Peyer's patch (tissue), 4 donors: ENCODE data around the gene HGFAC.

Source experiments
- POLR2A ChIP-seq, 2 donors: fragments of 450-650 bp; IDR thresholded peaks; one replicate each; pipeline ENCODE4 v1.5.1; 2017; ENCODE audit warnings: antibody characterized with exemption in 2 of 2, mild to moderate bottlenecking in 2 of 2, moderate library complexity in 2 of 2
- TF ChIP-seq, protein P1 (sequence below), 6 experiments: fragments of 450-650 bp in 4 of 6; fragments of 200-600 bp in 2 of 6; sonication (generic) in 1 of 6; IDR thresholded peaks; one replicate each; pipeline ENCODE4 v1.5.1; 2017 to 2019; ENCODE audit warnings: antibody characterized with exemption in 6 of 6, mild to moderate bottlenecking in 3 of 6, moderate library complexity in 1 of 6

DNA sequence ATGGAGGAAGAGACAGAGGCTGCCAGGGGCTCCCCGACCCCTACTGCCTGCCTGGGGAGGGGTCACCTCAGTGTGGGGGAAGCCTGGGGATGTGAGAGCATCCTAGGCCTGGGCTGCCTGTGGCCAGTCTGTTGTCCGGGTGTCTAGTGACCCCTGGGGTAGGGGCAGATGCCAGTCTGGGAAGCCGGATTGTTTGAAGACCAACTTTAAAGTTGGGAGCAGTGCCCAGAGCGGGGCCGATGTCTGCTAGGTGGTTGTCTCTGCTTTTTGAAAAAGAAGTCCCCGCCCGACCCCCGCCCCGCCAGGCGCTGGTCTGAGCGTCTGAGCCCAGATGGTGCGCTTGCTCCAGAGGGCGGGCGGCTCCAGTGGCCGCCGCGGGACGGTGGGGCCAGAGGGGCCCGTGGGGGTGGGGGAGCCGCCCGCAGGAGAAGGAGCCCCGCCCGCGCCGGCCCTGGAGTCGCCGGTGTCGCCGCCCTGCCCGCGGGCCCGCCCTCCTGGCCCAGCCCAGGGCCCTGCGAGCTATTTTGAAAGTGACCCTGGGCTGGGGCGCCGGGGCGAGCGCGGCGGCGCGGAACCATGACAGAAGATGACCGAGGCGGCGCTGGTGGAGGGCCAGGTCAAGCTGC is 21.1 kb downstream of the HGFAC start, which contains the start of gene DOK7:
- TF ChIP-seq, protein P1, sequence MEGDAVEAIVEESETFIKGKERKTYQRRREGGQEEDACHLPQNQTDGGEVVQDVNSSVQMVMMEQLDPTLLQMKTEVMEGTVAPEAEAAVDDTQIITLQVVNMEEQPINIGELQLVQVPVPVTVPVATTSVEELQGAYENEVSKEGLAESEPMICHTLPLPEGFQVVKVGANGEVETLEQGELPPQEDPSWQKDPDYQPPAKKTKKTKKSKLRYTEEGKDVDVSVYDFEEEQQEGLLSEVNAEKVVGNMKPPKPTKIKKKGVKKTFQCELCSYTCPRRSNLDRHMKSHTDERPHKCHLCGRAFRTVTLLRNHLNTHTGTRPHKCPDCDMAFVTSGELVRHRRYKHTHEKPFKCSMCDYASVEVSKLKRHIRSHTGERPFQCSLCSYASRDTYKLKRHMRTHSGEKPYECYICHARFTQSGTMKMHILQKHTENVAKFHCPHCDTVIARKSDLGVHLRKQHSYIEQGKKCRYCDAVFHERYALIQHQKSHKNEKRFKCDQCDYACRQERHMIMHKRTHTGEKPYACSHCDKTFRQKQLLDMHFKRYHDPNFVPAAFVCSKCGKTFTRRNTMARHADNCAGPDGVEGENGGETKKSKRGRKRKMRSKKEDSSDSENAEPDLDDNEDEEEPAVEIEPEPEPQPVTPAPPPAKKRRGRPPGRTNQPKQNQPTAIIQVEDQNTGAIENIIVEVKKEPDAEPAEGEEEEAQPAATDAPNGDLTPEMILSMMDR (IDR thresholded peaks at IDR 0.05): no peak
- TF ChIP-seq POLR2A (IDR thresholded peaks at IDR 0.05): no peak
